Glutamatergic neuron (in vitro differentiated cells): ENCODE measurements around the gene MYH6. TPM values are rescaled to one million over a fixed set of nuclear protein-coding genes. Genes with fewer than 3 reads are reported as not detected.
"Not testable (repeated sequence)": the region's sequence is repeated elsewhere in the genome, so short reads cannot be mapped to it uniquely, and the experiment has no call there.

ENCODE experiments used
- DNase-seq: peaks from one replicate; pipeline ENCODE4 v3.0.0; 2022
- H3K27ac Mint-ChIP-seq: one replicate; pipeline ENCODE4 v1.8.0; 2020; ENCODE audit warnings: mild to moderate bottlenecking, mixed read lengths, inconsistent platforms; ENCODE audit not compliant: unreplicated experiment
- H3K27me3 Mint-ChIP-seq: one replicate; pipeline ENCODE4 v1.8.0; 2020; ENCODE audit warnings: mild to moderate bottlenecking, moderate library complexity, mixed read lengths, inconsistent platforms; ENCODE audit not compliant: unreplicated experiment
- H3K36me3 Mint-ChIP-seq: one replicate; pipeline ENCODE4 v1.8.0; 2020; ENCODE audit warnings: mild to moderate bottlenecking, mixed read lengths, inconsistent platforms; ENCODE audit not compliant: unreplicated experiment
- H3K4me1 Mint-ChIP-seq: one replicate; pipeline ENCODE4 v1.8.0; 2020; ENCODE audit warnings: mild to moderate bottlenecking, low read depth, mixed read lengths, inconsistent platforms; ENCODE audit not compliant: unreplicated experiment
- H3K4me3 Mint-ChIP-seq: one replicate; pipeline ENCODE4 v1.8.0; 2020; ENCODE audit warnings: mild to moderate bottlenecking, mixed read lengths, inconsistent platforms; ENCODE audit not compliant: unreplicated experiment
- H3K9me3 Mint-ChIP-seq: one replicate; pipeline ENCODE4 v1.8.0; 2020; ENCODE audit warnings: mild to moderate bottlenecking, moderate library complexity, mixed read lengths, inconsistent platforms; ENCODE audit not compliant: unreplicated experiment
- total RNA-seq: library from RNA; stranded (reverse); fragmentation: NEBNext Ultra II Directional; extraction: Animal tissue kit (Norgen Biotek cat#: 25700); gene quantifications from one replicate; pipeline ENCODE4 v1.2.1, GENCODE V29; 2021; ENCODE audit not compliant: unreplicated experiment
- TF ChIP-seq, protein P1 (sequence below): fragments of 200-600 bp; sonication (generic); IDR thresholded peaks from one replicate; pipeline ENCODE4 v1.5.0; 2021; ENCODE audit not compliant: partially characterized antibody, unreplicated experiment

MYH6 gene
- total RNA-seq, 1 donor from 2014 or later = not detected

DNA sequence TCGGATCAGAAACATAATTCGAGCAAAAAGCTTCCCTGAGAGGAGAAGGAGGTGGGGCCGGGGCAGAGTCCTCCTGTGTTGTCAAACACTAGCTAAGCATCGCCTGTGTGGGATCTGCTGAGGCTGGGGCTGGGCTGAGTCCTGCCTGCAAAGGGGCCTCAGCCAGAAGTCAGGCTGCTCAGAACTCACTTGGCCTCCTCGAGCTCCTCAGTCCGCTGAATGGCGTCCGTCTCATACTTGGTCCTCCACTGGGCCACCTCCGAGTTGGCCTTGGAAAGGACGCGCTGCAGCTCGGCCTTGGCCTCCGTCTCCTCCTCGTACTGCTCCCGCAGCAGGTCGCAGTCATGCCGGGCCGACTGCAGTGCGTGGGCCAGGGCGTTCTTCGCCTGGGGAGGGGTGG is 9.9 kb upstream of the MYH6 start:
- H3K27ac Mint-ChIP-seq = no peak overlapping the region
- TF ChIP-seq, protein P1, sequence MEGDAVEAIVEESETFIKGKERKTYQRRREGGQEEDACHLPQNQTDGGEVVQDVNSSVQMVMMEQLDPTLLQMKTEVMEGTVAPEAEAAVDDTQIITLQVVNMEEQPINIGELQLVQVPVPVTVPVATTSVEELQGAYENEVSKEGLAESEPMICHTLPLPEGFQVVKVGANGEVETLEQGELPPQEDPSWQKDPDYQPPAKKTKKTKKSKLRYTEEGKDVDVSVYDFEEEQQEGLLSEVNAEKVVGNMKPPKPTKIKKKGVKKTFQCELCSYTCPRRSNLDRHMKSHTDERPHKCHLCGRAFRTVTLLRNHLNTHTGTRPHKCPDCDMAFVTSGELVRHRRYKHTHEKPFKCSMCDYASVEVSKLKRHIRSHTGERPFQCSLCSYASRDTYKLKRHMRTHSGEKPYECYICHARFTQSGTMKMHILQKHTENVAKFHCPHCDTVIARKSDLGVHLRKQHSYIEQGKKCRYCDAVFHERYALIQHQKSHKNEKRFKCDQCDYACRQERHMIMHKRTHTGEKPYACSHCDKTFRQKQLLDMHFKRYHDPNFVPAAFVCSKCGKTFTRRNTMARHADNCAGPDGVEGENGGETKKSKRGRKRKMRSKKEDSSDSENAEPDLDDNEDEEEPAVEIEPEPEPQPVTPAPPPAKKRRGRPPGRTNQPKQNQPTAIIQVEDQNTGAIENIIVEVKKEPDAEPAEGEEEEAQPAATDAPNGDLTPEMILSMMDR = no peak

DNA sequence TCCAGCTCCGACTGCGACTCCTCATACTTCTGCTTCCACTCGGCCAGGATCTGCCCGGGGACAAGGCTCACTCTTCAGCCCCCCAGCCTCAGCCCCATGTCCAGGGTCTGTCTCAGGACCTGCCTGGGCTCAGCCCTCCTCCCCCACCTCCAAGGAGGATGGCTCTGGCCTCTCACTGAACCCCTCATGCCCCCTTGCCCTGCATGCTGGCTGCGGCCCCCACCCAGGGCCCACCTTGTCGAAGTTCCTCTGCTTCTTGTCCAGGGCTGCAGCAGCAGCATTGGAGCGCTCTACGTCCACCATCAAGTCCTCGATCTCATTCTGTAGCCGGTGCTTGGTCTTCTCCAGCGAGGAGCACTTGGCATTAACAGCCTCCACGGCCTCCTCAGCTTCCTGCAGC is 9.2 kb upstream of the MYH6 start:
- H3K4me3 Mint-ChIP-seq, H3K36me3 Mint-ChIP-seq, DNase-seq, H3K27ac Mint-ChIP-seq, H3K9me3 Mint-ChIP-seq, H3K27me3 Mint-ChIP-seq, H3K4me1 Mint-ChIP-seq: not testable (repeated sequence)

More for the DNA sequence above, 9.9 kb upstream of the MYH6 start:
- DNase-seq = no peak
- H3K36me3 Mint-ChIP-seq = peaks cover 5% of the 10 kb centered on the region
- no peaks in the 10 kb centered on the region for H3K4me1 Mint-ChIP-seq
- peaks cover 2% of the 10 kb centered on the region for H3K9me3 Mint-ChIP-seq
- no peak overlapping the region for H3K4me3 Mint-ChIP-seq
- H3K27me3 Mint-ChIP-seq = peaks cover 9% of the 10 kb centered on the region

DNA sequence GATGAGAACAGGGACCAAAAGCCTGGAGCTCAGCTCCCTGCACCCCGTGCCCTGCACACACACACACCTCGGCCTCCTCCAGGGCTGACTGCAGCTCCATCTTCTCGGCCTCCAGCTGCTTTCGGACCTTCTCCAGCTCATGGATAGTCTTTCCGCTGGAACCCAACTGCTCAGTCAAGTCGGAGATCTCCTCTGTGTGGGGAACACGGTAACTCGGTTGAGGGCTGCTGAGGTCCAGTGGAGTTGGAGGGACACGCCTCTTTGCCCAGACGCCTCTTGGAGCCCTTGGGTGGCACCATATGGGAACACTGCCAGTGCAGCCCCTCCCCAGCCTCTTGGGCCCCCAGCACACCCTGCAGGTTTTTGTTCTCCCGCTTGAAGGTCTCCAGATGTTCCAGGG is 8.7 kb upstream of the MYH6 start:
- Mint-ChIP-seq H3K36me3 (peaks cover 5% of the 10 kb centered on the region), H3K4me3 (no peak overlapping the region), H3K4me1 (no peaks in the 10 kb centered on the region), H3K27ac (no peak overlapping the region), H3K9me3 (peaks cover 2% of the 10 kb centered on the region), H3K27me3 (peaks cover 9% of the 10 kb centered on the region)
- DNase-seq = no peak
- TF ChIP-seq, protein P1 = no peak

DNA sequence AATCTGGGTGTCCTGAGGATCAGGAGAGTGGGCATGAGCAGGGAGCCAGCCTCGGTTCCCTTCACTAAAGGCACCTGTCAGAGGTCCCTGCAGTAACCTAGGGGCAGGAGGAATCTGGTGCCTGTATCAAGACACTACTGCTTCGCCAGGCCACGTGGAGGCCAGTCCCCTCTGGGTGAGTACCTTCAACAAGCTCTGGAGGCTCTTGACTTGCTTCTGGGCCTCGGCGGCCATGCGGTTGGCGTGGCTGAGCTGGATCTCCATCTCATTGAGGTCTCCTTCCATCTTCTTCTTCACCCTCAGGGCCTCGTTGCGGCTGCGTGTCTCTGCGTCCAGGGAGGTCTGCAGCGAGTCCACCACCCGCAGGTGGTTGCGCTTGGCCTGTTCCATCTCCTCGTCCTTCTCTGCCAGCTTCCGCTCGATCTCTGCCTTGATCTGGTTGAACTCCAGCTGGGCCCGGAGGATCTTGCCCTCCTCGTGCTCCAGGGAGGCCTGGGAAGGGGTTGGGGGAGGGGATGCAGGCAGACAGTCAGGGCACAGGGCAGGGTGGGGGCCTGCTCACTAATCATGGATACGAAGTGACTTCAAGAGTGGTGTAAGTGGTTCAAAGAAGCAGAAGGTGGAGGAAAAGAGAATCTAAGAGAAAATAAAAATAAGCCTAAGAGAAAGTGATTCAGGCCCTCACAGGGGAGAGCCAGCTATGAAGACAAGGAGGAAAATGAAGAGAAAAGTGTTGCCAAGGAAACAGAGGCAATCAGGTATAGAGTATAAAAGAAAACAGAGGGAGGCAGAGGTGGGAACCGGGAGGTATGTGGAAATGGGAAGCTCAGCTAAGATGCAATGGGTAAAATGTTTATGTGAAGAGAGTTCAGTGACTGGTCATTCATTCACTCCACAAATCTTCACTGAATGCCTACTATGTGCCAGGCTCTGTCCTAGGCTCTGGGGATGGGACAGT is 8.0 kb upstream of the MYH6 start:
- Mint-ChIP-seq H3K4me3 (no peak overlapping the region), H3K9me3 (peaks cover 2% of the 10 kb centered on the region), H3K4me1 (no peaks in the 10 kb centered on the region), H3K36me3 (peaks cover 5% of the 10 kb centered on the region), H3K27ac (no peak overlapping the region), H3K27me3 (peaks cover 12% of the 10 kb centered on the region)
- TF ChIP-seq, protein P1 = no peak
- DNase-seq = no peak

DNA sequence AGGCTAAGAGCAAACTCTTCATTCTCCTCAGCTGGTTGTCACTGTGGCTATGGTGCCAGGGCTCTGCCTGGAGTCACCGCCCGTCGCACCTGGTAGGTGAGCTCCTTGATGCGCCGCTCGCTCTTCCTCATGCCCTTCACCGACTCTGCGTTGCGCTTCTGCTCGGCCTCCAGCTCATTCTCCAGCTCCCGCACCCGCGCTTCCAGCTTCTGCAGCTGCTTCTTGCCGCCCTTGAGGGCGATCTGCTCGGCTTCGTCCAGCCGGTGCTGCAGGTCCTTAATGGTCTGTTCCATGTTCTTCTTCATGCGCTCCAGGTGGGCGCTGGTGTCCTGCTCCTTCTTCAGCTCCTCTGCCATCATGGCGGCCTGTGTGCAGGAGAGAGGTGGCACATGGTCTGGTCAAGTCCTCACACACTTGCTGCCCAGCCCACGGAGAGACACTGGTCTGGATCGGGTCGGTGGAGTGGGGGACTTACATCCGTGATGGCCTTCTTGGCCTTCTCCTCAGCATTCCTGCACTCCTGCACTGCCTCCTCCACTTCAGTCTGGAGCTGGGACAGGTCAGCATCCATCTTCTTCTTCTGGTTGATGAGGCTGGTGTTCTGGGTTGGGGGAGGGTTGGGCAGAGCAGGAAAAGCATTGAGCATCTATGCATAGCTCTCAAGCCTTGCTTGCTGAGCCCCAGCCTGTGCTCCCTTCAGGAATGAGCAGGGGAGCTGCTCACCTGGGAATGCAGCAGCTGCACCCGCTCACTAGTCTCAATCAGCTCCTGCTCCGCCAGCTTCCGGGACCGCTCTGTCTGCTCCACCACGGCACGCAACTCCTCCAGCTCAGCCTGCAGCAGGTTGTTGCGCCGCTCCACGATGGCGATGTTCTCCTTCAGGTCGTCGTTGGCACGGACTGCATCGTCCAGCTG is 7.1 kb upstream of the MYH6 start:
- H3K4me3 Mint-ChIP-seq = no peak overlapping the region
- H3K4me1 Mint-ChIP-seq = no peaks in the 10 kb centered on the region
- DNase-seq = no peak
- TF ChIP-seq, protein P1 = no peak
- H3K9me3 Mint-ChIP-seq = peaks cover under 1% of the 10 kb centered on the region
- H3K36me3 Mint-ChIP-seq = peaks cover 5% of the 10 kb centered on the region
- H3K27ac Mint-ChIP-seq = no peak overlapping the region
- H3K27me3 Mint-ChIP-seq = peaks cover 13% of the 10 kb centered on the region
